D721Med (cell line): ENCODE data around the gene VSTM4.

Source experiments
- DNase-seq: peaks from one replicate; pipeline ENCODE4 v3.0.0; 2011; ENCODE audit warnings: low spot score; ENCODE audit not compliant: insufficient read length
- FAIRE-seq: peaks from 2 replicates; lab custom pipeline; 2011; peaks lifted over from hg19 to GRCh38; lab: Jason Lieb, UNC
- TF ChIP-seq, protein P1 (sequence below): IDR thresholded peaks from 2 replicates; pipeline ENCODE4 v1.5.1; 2012; ENCODE audit warnings: mild to moderate bottlenecking, control low read depth; ENCODE audit not compliant: insufficient read depth; ENCODE audit errors: missing control alignments

VSTM4 gene

DNA sequence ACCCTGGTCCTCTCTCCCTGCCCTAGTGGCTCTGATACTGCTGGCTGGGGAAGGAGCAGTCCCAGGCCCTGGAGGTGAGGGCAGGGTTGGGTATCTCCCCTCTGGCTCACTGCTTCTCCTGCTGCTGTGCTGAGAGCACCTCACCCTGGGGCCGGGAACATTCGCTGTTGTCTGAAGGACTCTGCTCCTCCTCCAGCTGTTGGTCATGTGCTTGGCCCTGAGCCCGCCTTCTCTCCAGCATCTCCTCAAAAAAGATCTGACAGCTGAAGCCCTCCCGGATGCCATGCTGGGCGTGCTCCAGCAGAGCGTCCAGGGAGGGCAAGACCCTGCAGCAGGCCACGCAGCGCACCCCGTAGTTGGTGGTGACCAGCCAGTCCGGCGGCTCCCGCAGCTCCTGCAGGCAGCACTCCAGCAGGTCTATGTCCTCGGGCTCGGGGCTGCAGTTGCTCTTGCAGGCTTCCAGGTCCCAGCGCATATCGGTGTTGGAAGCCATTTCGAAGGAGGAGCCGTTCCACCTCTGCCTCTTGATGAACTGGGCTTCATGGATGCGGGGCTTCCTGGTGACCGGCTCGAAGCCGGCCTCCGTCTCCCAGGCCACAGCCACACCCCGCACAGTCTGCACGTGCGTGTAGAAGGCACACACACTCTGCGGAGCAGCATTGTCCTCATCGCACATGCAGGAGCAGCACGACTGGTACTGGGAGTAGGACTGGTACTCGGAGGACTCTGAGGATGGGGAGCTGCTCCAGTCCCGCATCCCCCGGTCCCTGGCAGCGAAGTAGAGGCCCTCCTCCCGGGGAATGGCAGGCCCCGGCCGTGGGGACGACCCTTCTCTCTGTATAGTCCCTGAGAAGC, 16.4 kb upstream of the VSTM4 start:
- TF ChIP-seq, protein P1, sequence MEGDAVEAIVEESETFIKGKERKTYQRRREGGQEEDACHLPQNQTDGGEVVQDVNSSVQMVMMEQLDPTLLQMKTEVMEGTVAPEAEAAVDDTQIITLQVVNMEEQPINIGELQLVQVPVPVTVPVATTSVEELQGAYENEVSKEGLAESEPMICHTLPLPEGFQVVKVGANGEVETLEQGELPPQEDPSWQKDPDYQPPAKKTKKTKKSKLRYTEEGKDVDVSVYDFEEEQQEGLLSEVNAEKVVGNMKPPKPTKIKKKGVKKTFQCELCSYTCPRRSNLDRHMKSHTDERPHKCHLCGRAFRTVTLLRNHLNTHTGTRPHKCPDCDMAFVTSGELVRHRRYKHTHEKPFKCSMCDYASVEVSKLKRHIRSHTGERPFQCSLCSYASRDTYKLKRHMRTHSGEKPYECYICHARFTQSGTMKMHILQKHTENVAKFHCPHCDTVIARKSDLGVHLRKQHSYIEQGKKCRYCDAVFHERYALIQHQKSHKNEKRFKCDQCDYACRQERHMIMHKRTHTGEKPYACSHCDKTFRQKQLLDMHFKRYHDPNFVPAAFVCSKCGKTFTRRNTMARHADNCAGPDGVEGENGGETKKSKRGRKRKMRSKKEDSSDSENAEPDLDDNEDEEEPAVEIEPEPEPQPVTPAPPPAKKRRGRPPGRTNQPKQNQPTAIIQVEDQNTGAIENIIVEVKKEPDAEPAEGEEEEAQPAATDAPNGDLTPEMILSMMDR: no peak
- FAIRE-seq (no peak), DNase-seq (no peak)

DNA sequence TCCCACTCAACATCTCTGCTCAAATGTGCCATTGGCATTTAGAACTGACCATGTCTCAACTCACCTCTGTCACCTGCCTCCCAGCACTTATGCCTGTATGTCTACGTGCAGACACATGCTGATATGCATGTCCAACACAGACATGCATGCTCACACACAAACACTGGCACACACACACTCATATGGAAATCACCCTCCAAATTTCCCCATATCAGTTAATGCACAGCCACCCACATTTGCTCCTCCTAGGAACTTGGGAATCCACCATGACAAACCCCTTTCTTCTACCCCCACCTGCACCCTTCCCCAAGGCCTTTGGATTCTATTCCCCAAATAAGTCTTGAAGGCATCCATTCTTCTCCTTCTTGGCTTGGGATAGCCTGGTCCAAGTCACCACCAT, 14.1 kb upstream of the VSTM4 start:
- TF ChIP-seq, protein P1: no peak
- FAIRE-seq (no peak), DNase-seq (no peak)

DNA sequence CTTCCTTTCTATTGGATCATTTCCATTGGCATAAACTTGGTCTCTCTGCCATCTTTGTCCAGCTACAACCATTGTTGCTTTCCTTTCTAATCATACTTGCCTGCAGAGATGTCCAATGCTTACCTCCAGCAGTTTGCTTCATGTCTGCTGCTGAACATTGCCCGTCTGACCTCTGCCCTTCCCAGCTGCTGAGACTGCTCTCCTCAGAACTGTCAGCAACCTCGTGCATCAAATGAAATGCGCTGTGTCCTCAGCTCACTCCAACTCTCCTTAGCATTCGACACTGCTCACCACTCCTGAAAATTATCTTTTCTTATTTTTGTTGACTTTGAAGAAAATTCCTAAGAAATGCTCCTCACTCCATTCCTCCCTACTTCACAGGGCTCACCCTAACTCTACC, 13.5 kb upstream of the VSTM4 start:
- TF ChIP-seq, protein P1: no peak
- no peak for FAIRE-seq
- no peak for DNase-seq

DNA sequence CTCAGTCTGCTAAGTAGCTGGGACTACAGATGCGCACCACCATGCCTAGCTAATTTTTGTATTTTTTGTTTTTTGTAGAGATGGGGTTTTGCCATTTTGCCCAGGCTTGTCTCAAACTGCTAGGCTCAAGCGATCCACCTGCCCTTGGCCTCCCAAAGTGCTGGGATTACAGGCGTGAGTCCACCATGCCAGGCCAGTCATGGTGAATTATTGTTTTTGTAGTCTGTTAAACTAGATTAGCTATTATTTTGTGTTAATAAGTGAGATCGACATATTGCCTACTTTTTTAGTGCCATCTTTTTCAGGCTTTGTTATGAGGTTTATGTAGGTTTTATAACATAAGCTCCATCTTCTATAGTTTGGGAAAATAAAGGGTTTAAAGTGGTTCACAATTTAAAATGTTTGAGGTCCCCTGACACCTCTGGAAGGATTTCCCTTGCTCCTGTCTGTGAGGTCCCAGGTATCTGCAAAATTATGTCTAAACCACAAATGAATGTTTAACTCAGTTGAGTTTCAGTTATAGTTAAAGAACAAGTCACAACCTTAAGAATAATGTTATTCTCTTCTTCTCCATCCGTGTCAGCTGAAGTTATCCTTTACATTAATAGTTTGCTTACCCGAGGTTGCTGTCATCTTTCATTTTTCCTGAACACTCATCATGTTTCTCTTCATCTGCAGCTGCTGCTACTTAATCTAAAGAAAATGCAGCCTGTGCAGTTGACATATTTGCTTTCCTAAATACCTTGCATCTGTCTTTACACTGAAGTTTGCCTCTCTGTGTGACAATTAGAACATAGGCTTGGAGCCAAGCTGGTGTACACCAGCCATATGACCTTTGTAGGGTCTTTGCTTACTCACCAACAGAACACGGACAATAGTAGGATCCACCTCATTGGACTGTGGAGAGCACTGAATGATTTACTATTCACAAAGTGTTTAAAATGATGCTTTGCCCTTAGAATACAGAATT, 8.9 kb upstream of the VSTM4 start:
- DNase-seq: no peak
- TF ChIP-seq, protein P1: no peak
- FAIRE-seq: no peak

DNA sequence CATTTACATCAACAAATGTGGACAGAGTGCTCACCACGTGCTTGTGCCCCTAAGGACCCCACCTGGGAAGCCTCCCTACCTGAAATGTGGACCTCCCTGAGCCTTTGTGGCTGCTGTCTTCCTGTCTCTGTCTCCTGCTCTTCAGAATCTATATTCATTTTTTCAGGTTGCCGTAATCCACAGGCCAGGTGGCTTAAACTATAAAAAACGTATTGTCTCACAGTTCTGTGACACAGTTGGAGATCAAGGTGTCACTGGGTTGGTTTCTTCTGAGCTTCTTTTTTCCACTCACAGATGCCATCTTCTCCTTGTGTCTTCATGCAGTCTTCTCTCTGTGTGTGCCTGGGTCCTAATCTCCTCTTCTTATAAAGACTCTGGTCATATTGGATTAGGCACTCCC, 5.6 kb upstream of the VSTM4 start:
- no peak for FAIRE-seq
- TF ChIP-seq, protein P1: no peak
- DNase-seq: no peak

DNA sequence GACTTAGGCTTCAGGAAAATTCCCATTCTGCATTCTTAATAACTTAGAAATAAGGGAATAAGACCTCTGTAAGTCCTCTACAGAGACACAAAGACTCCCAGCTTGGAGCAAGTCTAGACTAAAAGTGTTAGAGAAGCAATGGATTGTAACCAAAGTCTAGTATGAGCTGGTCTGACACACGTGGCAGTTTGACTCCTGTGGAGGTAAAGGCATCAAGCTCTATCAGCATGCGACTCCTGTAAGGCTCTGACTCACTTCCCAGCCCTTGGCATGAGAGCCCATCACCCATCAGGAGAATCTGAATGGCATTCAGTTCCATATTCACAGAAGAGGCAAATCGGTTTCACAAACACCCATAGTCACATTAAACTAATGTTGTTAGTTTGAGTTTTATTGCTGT, 4.4 kb upstream of the VSTM4 start:
- no peak for FAIRE-seq
- TF ChIP-seq, protein P1: no peak
- DNase-seq: no peak
